Measurements from ENCODE around the gene RHOBTB3. TPM values are rescaled to one million over a fixed set of nuclear protein-coding genes. Genes with fewer than 3 reads are reported as not detected.

Gene RHOBTB3
- total RNA-seq, 4 donors from 2014 or later: 40.1 to 134 (median 86.9) TPM

- ATAC-seq (no peak), DNase-seq (no peak)
- Histone ChIP-seq H3K27ac (no peak overlapping the region), H3K9me3 (no peaks in the 10 kb centered on the region), H3K27me3 (no peaks in the 10 kb centered on the region), H3K4me1 (peaks cover 0 to 13% of the 10 kb centered on the region in 2 donors), H3K36me3 (peaks cover 0 to 37% of the 10 kb centered on the region in 2 donors), H3K4me3 (no peak overlapping the region)
- intact Hi-C loops (cut with DNase I; ENCODE audit: low total_unique reads): no loop called here
- in situ Hi-C loops (cut with MboI; ENCODE audit: low sequenced_read_pairs in 4 of 4): no loop called here
- TF ChIP-seq, protein P1, sequence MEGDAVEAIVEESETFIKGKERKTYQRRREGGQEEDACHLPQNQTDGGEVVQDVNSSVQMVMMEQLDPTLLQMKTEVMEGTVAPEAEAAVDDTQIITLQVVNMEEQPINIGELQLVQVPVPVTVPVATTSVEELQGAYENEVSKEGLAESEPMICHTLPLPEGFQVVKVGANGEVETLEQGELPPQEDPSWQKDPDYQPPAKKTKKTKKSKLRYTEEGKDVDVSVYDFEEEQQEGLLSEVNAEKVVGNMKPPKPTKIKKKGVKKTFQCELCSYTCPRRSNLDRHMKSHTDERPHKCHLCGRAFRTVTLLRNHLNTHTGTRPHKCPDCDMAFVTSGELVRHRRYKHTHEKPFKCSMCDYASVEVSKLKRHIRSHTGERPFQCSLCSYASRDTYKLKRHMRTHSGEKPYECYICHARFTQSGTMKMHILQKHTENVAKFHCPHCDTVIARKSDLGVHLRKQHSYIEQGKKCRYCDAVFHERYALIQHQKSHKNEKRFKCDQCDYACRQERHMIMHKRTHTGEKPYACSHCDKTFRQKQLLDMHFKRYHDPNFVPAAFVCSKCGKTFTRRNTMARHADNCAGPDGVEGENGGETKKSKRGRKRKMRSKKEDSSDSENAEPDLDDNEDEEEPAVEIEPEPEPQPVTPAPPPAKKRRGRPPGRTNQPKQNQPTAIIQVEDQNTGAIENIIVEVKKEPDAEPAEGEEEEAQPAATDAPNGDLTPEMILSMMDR (IDR thresholded peaks at IDR 0.05 in 4 of 5, conservative IDR thresholded peaks at IDR 0.05 in 1 of 5): no peak
- no peak for TF ChIP-seq POLR2A (IDR thresholded peaks at IDR 0.05)
Measured at GRCh38 chr5:95743232-95743631, 12.1 kb downstream of the RHOBTB3 start.

DNA sequence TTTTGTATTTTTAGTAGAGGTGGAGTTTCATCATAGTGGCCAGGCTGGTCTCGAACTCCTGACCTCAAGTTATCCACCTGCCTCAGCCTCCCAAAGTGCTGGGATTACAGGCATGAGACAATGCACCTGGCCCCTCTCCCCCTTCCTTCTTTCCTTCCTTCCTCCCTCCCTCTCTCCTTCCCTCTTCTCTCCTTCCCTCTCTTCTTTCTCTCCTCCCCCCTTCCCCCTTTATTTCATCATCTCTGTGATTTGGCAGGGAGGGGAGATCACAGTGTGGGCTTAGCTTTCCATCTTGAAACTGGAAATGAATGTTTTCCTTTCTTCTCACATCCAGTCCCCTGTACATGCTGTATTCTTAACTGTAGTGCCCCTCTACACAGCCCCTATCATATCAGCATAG, 12.7 kb downstream of the RHOBTB3 start:
- no peak overlapping the region for H3K4me3 ChIP-seq
- H3K27ac ChIP-seq: no peak overlapping the region
- peaks cover 0 to 10% of the 10 kb centered on the region in 2 donors for H3K4me1 ChIP-seq
- ATAC-seq (no peak), DNase-seq (no peak)
- H3K9me3 ChIP-seq: no peaks in the 10 kb centered on the region
- H3K27me3 ChIP-seq: no peaks in the 10 kb centered on the region
- intact Hi-C loops (cut with DNase I; ENCODE audit: low total_unique reads): no loop called here
- in situ Hi-C loops (cut with MboI; ENCODE audit: low sequenced_read_pairs in 4 of 4): no loop called here
- TF ChIP-seq, protein P1 (IDR thresholded peaks at IDR 0.05 in 4 of 5, conservative IDR thresholded peaks at IDR 0.05 in 1 of 5): no peak
- no peak for TF ChIP-seq POLR2A (IDR thresholded peaks at IDR 0.05)
- H3K36me3 ChIP-seq: peaks cover 0 to 36% of the 10 kb centered on the region in 2 donors

DNA sequence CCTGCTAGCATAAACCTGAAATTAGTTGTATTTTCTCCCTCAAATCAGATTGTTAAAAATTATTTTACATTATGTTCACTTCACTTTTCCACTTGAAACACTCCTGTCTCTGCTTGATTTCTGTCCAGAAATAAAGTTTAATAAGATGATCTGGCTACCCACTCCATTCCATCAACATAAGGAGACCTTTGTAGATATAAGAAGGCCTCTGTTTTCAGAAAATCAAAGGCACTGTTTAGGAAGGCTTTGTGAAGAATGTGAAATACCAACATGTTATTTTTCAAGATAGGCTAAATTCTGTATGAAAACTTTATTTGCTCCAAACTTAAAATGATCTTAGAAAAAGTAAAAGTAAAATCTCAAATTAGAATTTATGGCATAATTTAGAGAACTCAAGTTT, 15.1 kb downstream of the RHOBTB3 start:
- peaks cover 0 to 10% of the 10 kb centered on the region in 2 donors for H3K4me1 ChIP-seq
- H3K9me3 ChIP-seq: no peaks in the 10 kb centered on the region
- no peak for ATAC-seq
- DNase-seq: no peak
- no peak overlapping the region for H3K4me3 ChIP-seq
- TF ChIP-seq, protein P1 (IDR thresholded peaks at IDR 0.05 in 4 of 5, conservative IDR thresholded peaks at IDR 0.05 in 1 of 5): no peak
- TF ChIP-seq POLR2A (IDR thresholded peaks at IDR 0.05): no peak
- H3K27ac ChIP-seq: no peak overlapping the region
- intact Hi-C loops (cut with DNase I; ENCODE audit: low total_unique reads): no loop called here
- no peaks in the 10 kb centered on the region for H3K27me3 ChIP-seq
- H3K36me3 ChIP-seq: peaks cover 0 to 38% of the 10 kb centered on the region in 2 donors
- in situ Hi-C loops (cut with MboI; ENCODE audit: low sequenced_read_pairs in 4 of 4): no loop called here

DNA sequence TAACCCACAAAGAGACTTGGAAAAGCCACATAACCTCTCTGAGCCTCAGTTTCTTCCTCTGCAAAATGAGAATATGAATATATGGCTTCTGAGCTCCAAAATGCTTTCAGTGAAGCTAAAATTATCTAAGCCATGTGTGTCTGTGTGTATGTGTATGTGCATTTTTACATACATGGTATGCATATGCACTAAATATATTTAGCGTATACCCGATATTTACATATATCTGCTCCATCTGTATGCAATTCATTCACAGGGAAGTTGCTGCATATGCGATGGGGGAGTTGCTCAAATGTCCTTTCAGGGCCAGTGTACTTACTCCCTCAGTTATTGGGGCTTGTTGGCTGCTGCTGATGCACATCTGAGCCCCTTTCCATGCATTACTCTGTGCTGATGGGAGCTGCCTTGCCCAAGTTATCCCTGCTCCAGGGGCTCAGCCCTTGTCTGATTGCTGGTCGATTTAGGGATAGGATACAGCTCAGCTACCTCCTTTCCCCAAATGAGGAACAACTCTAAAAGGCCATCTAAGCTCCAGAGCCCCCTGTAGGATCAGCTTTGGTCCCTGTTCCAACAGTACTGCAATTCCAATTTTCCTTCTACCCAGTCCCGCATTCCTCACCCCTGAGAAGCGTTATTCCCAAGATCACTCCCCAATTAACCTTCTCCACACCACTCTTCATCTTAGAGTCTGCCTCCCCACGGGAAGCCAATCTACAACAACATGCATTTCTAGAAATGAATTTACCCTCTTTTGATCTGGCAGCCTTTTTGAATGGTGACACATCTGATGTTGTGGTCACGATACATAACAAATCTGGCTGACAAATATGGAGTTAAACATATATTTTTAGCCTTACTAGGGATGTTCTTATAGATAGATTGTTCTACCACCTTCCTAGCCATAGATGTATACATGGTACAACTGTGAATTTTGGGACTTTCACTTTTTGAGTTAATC, 15.9 kb downstream of the RHOBTB3 start:
- intact Hi-C loops (cut with DNase I; ENCODE audit: low total_unique reads): no loop called here
- in situ Hi-C loops (cut with MboI; ENCODE audit: low sequenced_read_pairs in 4 of 4): no loop called here
- ATAC-seq: no peak
- Histone ChIP-seq H3K27ac (no peak overlapping the region), H3K36me3 (peaks cover 0 to 42% of the 10 kb centered on the region in 2 donors), H3K4me1 (peaks cover 0 to 10% of the 10 kb centered on the region in 2 donors), H3K9me3 (no peaks in the 10 kb centered on the region), H3K4me3 (no peak overlapping the region), H3K27me3 (no peaks in the 10 kb centered on the region)
- no peak for DNase-seq
- TF ChIP-seq POLR2A (IDR thresholded peaks at IDR 0.05): no peak
- TF ChIP-seq, protein P1 (IDR thresholded peaks at IDR 0.05 in 4 of 5, conservative IDR thresholded peaks at IDR 0.05 in 1 of 5): no peak

All from gastrocnemius medialis (tissue), 4 donors.